Mucosa of descending colon (tissue), 3 donors: ENCODE measurements around the gene HBD. TPM values are rescaled to one million over a fixed set of nuclear protein-coding genes. Genes with fewer than 3 reads are reported as not detected.

ENCODE experiments used
- ATAC-seq: fragments of 200-7000 bp; cut with Tn5 transposase; one replicate; pipeline ENCODE4 v1.9.1; 2020; ENCODE audit warnings: mild to moderate bottlenecking, moderate library complexity
- DNase-seq, 3 donors: peaks; one replicate each; pipeline ENCODE4 v3.0.0-alpha.2; 2020
- H3K36me3 ChIP-seq: fragments of 200-600 bp; one replicate; pipeline ENCODE4 v1.8.0; 2021; ENCODE audit warnings: low read depth, mild to moderate bottlenecking
- H3K4me1 ChIP-seq: fragments of 200-600 bp; one replicate; pipeline ENCODE4 v1.8.0; 2021; ENCODE audit warnings: low read depth, mild to moderate bottlenecking
- H3K4me3 ChIP-seq: fragments of 200-600 bp; one replicate; pipeline ENCODE4 v1.8.0; 2021; ENCODE audit warnings: mild to moderate bottlenecking
- H3K9me3 ChIP-seq: fragments of 200-600 bp; one replicate; pipeline ENCODE4 v1.8.0; 2021; ENCODE audit warnings: mild to moderate bottlenecking
- intact Hi-C, 2 donors: fragments of 100-400 bp; cut with DNase I in 1 of 2; cut with micrococcal nuclease in 1 of 2; formaldehyde crosslinking; loops; one replicate each; pipeline versions ENCODE4 v1.11.0 to v1.11.1; 2022; cut with DNase I, micrococcal nuclease
- total RNA-seq, 3 donors: library from RNA; stranded (reverse); fragmentation: NEBNext Ultra II Directional in 2 of 3; extraction: Animal tissue kit (Norgen Biotek cat#: 25700) in 2 of 3; gene quantifications; one replicate each; pipeline versions ENCODE4 v1.2.1 to v1.2.4, GENCODE V29; 2021 to 2023
- TF ChIP-seq, protein P1 (sequence below): fragments of 200-600 bp; IDR thresholded peaks from one replicate; pipeline ENCODE4 v1.8.0; 2022; ENCODE audit warnings: antibody characterized with exemption, mild to moderate bottlenecking
- donor health status: DM: no; HTN: no; CAD: no; lungs with moderate emphysema.
- donor health status: DM: no; HTN: no; CAD: no.
- donor health status: DM: no; HTN: yes; CAD: no.

The HBD gene
- total RNA-seq, 3 donors from 2014 or later: not detected

DNA sequence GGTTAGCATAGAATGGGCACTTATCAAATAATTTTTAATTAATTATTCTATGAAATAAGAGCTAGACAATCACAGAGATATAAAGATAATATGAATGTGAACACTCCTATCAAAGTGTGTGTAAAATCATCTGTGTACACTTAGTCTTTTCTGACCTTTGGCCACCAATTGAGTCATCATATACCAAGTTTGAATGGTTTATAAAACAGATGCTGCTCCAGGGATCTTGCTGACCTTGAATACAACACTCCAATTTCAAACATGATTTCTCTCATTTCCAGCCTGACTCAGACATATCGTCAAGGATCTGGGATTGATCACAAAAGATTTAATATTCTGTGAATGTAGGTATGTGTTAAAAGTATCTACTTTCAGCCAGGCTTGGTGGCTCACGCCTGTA lies 30.9 kb downstream of the HBD start:
- TF ChIP-seq, protein P1, sequence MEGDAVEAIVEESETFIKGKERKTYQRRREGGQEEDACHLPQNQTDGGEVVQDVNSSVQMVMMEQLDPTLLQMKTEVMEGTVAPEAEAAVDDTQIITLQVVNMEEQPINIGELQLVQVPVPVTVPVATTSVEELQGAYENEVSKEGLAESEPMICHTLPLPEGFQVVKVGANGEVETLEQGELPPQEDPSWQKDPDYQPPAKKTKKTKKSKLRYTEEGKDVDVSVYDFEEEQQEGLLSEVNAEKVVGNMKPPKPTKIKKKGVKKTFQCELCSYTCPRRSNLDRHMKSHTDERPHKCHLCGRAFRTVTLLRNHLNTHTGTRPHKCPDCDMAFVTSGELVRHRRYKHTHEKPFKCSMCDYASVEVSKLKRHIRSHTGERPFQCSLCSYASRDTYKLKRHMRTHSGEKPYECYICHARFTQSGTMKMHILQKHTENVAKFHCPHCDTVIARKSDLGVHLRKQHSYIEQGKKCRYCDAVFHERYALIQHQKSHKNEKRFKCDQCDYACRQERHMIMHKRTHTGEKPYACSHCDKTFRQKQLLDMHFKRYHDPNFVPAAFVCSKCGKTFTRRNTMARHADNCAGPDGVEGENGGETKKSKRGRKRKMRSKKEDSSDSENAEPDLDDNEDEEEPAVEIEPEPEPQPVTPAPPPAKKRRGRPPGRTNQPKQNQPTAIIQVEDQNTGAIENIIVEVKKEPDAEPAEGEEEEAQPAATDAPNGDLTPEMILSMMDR: no peak
- no peak overlapping the region for H3K4me3 ChIP-seq
- H3K4me1 ChIP-seq: no peaks in the 10 kb centered on the region
- no peak for ATAC-seq
- H3K36me3 ChIP-seq: no peaks in the 10 kb centered on the region
- intact Hi-C loops: no loop called here
- H3K9me3 ChIP-seq: no peaks in the 10 kb centered on the region
- DNase-seq: no peak

DNA sequence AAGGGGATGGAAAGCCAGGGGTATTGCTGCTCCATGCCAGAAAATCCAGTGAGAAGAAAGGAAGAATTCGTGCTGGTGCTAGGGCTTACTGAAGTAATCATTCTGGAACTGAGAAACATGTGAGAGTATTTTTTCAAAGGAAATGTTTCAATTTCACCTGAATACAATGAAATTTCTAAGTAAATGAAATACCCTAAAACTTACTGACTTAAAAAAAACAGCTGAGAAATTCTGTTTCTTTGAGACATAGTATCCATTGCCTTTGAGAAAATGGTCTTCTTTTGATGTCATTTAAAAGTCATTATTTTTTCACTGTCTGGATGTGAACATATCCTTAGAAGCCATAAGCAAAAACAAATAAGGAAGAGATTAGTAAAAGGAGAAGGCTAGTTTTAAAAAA lies 33.7 kb downstream of the HBD start, which contains the start of gene OR51V1:
TSS of gene OR51V1 (minus strand) at position 101 of the 400 bp plus-strand sequence. CDS start at position 101, 0 bp downstream.
- DNase-seq (no peak), ATAC-seq (no peak)
- no peaks in the 10 kb centered on the region for H3K9me3 ChIP-seq
- no peaks in the 10 kb centered on the region for H3K36me3 ChIP-seq
- intact Hi-C loops: no loop called here
- TF ChIP-seq, protein P1: no peak
- H3K4me1 ChIP-seq: no peaks in the 10 kb centered on the region
- H3K4me3 ChIP-seq: no peak within 1 kb of the TSS

DNA sequence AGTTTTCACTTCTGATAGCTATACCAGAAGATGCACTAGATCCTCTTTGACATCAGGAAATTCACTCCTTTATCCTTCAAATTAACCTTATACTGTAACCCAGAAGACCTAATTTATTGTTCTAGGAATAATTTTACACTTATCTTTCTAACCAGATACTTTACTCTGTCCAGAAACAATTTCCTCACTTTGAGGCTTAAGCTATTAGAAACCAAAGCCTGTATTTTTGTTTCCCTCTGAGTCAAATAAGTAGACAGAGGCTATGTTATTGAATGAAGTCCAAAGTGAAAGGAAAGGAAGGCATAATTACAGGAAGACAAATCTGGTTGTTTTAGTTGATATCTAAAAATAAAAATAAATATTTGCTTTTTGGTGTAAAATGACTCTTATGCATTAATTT lies 36.0 kb downstream of the HBD start:
- TF ChIP-seq, protein P1: no peak
- no peak for ATAC-seq
- Histone ChIP-seq H3K9me3 (no peaks in the 10 kb centered on the region), H3K36me3 (no peaks in the 10 kb centered on the region), H3K4me1 (no peaks in the 10 kb centered on the region), H3K4me3 (no peak overlapping the region)
- intact Hi-C loops: no loop called here
- DNase-seq: no peak

DNA sequence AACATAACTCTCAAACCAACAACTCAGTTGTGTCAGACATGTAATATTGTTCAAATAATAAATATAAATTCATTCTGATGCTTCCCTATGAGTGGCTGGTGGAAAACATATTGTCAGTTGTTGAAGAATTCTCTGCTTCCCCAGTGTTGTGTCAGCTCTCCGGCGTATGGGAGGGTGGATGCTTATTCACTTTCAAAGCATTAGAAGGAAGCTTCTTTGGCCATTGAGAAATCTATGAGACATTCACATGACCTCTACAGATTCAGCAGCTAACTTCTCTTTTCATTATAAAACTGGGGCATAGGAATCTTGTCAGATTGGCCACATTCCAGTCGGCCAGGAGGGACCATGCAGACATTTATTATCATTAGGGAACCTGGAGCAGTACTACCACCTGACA lies 36.7 kb downstream of the HBD start:
- Histone ChIP-seq H3K36me3 (no peaks in the 10 kb centered on the region), H3K4me1 (no peaks in the 10 kb centered on the region), H3K4me3 (no peak overlapping the region), H3K9me3 (no peaks in the 10 kb centered on the region)
- ATAC-seq (no peak), DNase-seq (no peak)
- TF ChIP-seq, protein P1: no peak
- intact Hi-C loops: no loop called here

DNA sequence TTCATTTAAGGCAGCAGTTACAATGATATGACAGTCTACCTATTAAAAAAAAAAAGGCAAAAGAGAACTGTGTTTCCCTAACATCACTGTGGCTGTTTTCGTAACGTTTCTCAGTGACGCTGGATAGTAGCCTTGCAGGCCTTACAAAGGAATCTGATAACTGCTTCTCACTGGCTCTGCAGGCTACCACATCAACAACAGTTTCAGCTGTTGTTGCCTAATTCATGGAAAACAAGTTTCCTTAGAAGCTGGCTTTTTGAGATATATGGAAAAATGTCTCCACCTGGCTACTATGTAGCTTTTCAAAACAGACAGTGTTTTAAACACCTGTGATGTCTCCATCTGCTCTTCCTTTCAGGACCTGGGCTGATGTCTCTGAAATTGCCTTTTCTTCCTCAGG lies 37.6 kb downstream of the HBD start:
- intact Hi-C loops: no loop called here
- Histone ChIP-seq H3K4me1 (no peaks in the 10 kb centered on the region), H3K36me3 (no peaks in the 10 kb centered on the region), H3K4me3 (no peak overlapping the region), H3K9me3 (no peaks in the 10 kb centered on the region)
- DNase-seq: no peak
- TF ChIP-seq, protein P1: no peak
- no peak for ATAC-seq

DNA sequence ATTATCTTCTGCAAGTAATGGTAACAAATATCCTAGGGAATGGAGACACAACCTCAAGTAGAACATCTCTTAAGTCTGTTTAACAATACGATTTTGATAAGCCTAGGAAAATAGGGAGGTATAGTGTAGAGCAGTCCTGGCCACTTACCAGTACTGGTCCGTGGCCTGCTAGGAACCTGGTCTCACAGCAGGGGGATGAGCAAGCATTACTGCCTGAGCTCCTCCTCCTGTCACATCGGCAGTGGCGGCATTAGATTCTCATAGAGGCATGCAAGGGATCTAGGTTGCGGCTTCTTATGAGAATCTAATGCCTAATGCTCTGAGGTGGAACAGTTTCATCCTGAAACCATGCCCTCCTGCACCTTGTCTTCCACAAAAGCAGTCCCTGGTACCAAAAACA lies 38.2 kb downstream of the HBD start:
- ATAC-seq (no peak), DNase-seq (no peak)
- TF ChIP-seq, protein P1: no peak
- Histone ChIP-seq H3K4me3 (no peak overlapping the region), H3K36me3 (no peaks in the 10 kb centered on the region), H3K4me1 (no peaks in the 10 kb centered on the region), H3K9me3 (no peaks in the 10 kb centered on the region)
- intact Hi-C loops: no loop called here
